HG02943 (cell line): Measurements from ENCODE around the gene PCDHGA7.
"Not testable (repeated sequence)": the region's sequence is repeated elsewhere in the genome, so short reads cannot be mapped to it uniquely, and the experiment has no call there.

Experiments
- ATAC-seq: cut with Tn5 transposase; IDR thresholded peaks from one replicate; pipeline ENCODE4 v1.9.1; 2021; ENCODE audit warnings: mild to moderate bottlenecking, low read depth, moderate library complexity; ENCODE audit not compliant: unreplicated experiment

Gene PCDHGA7

GRCh38 chr5:141382469-141383294 lies at the start of gene PCDHGA7:
PCDHGA7 (plus strand) TSS chr5:141382742; CDS start chr5:141382900, 158 bp downstream.
- ATAC-seq, result no peak

DNA sequence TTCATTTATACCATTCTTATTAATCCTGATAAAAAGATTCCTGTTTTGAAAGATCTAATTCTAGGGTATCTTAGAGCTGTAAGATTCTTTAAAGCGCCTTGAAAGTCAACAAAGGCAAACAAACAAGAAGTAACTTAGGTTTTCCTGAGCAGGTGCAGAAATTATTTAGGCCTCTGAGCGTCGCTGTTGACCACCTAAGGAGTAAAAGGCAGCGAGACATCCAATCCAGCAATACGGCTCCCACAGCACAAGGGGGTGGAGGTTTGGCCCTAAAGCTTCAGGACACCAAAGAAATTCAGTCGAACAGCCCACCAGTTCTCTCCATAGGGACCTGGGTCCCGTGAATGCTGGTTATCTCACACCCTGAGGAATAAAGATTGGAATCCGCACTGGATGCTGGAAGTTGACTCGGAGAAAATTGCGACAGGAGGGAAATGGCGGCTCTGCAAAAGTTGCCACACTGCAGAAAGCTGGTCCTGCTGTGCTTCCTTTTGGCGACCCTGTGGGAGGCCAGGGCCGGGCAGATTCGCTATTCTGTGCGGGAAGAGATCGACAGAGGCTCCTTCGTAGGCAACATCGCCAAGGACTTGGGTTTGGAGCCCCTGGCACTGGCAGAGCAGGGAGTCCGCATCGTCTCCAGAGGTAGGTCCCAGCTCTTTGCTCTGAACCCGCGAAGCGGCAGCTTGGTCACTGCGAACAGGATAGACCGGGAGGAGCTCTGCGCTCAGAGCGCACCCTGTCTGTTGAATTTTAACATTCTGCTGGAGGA lies 43.8 kb upstream of the PCDHGA7 start, which contains the start of gene PCDHGA2:
TSS of gene PCDHGA2 (plus strand) at position 223 of the 769 bp plus-strand sequence.
- no peak for ATAC-seq

- ATAC-seq, result not testable (repeated sequence)
These were observed 41.7 kb upstream of the PCDHGA7 start for GRCh38 chr5:141340781-141341354.

DNA sequence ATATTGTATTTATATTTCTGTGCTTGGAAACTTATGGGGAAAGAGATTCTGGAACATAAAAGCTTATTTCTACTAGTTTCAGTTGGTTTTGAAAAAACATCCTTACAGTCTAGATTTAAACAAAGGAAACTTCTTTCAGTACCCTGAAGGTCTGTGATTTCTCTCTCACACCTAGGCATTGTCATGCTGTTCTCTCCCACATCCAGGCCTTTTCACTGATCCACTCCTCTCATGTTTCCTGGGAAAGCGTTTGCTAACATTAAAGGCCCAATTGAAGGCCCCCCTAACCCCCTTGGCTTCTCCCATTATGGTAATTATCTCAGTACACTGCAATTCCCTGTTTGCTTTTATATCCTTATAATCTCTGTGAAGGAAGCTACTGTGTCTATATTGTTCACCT lies 39.8 kb upstream of the PCDHGA7 start:
- ATAC-seq, result no peak

- no peak for ATAC-seq
These were observed 39.1 kb upstream of the PCDHGA7 start, which contains the start of gene PCDHGA3 for GRCh38 chr5:141343242-141343952. PCDHGA3 (plus strand) TSS chr5:141343829; CDS start chr5:141344034, 205 bp downstream.

- ATAC-seq, result no peak
These were observed 38.5 kb upstream of the PCDHGA7 start for GRCh38 chr5:141343953-141344463.

- no peak for ATAC-seq
These were observed 37.2 kb upstream of the PCDHGA7 start for GRCh38 chr5:141345327-141345726.

GRCh38 chr5:141346017-141346416 lies 36.5 kb upstream of the PCDHGA7 start:
- ATAC-seq, result not testable (repeated sequence)

DNA sequence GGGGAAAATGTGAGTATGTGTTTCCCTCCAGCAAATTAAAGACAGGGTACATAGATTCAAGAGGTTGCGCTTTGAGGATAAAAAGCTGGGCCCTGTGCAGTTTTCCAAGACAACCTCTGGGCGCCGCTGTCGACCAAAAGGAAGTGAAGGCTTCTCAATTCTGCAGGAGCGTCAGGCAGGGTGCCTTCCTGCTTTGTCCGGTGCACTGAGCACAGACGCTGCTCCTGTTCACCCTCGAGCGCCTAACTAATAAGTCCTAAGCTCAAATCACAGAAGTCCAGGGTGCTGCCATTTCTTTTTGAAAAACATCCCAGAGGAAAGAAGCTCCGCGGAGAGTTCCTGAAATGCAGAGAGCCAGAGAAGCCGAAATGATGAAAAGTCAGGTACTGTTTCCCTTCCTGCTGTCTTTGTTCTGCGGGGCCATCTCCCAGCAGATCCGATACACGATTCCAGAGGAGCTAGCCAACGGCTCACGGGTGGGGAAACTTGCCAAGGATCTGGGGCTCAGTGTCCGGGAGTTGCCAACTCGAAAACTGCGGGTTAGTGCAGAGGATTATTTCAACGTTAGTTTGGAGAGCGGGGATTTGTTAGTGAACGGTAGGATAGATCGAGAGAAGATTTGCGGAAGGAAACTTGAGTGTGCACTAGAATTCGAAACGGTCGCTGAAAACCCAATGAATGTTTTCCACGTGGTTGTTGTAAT lies 32.5 kb upstream of the PCDHGA7 start, which contains the start of gene PCDHGB1:
TSS of gene PCDHGB1 (plus strand) at position 183 of the 703 bp plus-strand sequence. CDS start at position 345, 162 bp downstream.
- ATAC-seq, result no peak

GRCh38 chr5:141351591-141351990 lies 31.0 kb upstream of the PCDHGA7 start:
- no peak for ATAC-seq

- no peak for ATAC-seq
These were observed 27.6 kb upstream of the PCDHGA7 start, which contains the start of gene PCDHGA4 for GRCh38 chr5:141354900-141355469. PCDHGA4 (plus strand) TSS chr5:141355021; CDS start chr5:141355108, 87 bp downstream.

GRCh38 chr5:141355641-141356040 lies 26.9 kb upstream of the PCDHGA7 start:
- ATAC-seq, result no peak

DNA sequence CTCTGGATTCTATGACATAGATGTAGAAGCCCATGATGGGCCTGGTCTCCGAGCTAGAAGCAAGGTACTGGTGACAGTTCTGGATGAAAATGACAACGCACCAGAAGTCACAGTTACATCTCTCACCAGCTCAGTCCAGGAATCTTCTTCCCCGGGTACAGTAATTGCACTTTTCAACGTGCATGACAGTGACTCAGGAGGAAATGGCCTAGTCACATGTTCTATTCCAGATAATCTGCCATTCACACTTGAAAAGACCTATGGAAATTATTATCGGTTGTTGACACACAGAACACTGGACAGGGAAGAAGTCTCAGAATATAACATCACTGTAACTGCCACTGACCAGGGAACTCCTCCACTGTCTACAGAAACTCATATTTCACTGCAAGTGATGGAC lies 26.4 kb upstream of the PCDHGA7 start:
- no peak for ATAC-seq

GRCh38 chr5:141356950-141357349 lies 25.6 kb upstream of the PCDHGA7 start:
- no peak for ATAC-seq

- ATAC-seq, result no peak
These were observed 22.6 kb upstream of the PCDHGA7 start, which contains the start of gene PCDHGB2 for GRCh38 chr5:141359790-141360426. PCDHGB2 (plus strand) TSS chr5:141359994; CDS start chr5:141360136, 142 bp downstream.

GRCh38 chr5:141360685-141361084 lies 21.9 kb upstream of the PCDHGA7 start:
- no peak for ATAC-seq

- ATAC-seq, result no peak
These were observed 19.8 kb upstream of the PCDHGA7 start for GRCh38 chr5:141362719-141363118.

DNA sequence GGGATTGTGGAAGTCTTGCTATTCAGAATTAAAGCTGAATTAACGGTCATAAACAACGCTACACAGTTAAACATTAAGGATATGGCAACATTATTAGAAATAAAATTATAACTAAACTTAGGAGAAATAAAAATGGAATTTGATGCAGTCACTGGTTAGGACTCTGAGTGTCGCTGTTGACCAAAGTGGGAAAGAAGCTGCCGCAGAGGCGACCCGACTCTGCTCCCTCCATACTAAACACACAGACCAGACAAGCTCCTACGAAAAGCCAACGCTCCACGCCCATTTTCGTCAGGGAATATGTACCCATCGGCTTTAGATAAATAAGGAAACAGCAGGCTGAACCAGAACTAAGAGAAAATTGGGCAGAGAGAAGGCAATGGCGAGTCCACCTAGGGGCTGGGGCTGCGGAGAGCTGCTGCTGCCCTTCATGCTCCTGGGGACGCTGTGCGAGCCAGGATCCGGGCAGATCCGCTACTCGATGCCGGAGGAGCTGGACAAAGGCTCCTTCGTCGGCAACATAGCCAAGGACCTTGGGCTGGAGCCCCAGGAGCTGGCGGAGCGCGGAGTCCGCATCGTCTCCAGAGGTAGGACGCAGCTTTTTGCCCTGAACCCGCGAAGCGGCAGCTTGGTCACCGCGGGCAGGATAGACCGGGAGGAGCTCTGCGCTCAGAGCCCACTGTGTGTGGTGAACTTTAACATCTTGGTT lies 18.4 kb upstream of the PCDHGA7 start, which contains the start of gene PCDHGA5:
TSS of gene PCDHGA5 (plus strand) at position 211 of the 709 bp plus-strand sequence. CDS start at position 380, 169 bp downstream.
- no peak for ATAC-seq
